GM23338 (cell line): ENCODE measurements around the gene CHPF. TPM values are rescaled to one million over a fixed set of nuclear protein-coding genes. Genes with fewer than 3 reads are reported as not detected.

Source experiments
- ATAC-seq: fragments of 200-7000 bp; cut with Tn5 transposase; 3 replicates; pipeline ENCODE4 v1.9.1; 2020
- DNase-seq: peaks from one replicate; pipeline ENCODE4 v3.0.0-alpha.2; 2015; ENCODE audit warnings: low spot score
- H2AFZ ChIP-seq: fragments of 200-600 bp; sonication (generic); 2 replicates; pipeline ENCODE4 v1.8.0; 2016; ENCODE audit warnings: antibody characterized with exemption, mild to moderate bottlenecking, moderate library complexity
- H3F3A ChIP-seq: fragments of 200-600 bp; sonication (generic); replicated peaks from 2 replicates; pipeline ENCODE4 v1.8.0; 2017; ENCODE audit warnings: antibody characterized with exemption, mixed run types, low read depth
- H3K27ac ChIP-seq: fragments of 200-600 bp; sonication (generic); 2 replicates; pipeline ENCODE4 v1.6.1; 2016; ENCODE audit warnings: low read depth
- H3K27me3 ChIP-seq: fragments of 200-600 bp; sonication (generic); 2 replicates; pipeline ENCODE4 v1.8.0; 2016; ENCODE audit warnings: mild to moderate bottlenecking, mixed run types, moderate library complexity; ENCODE audit not compliant: insufficient read depth
- H3K36me3 ChIP-seq: fragments of 200-600 bp; sonication (generic); 2 replicates; pipeline ENCODE4 v1.8.0; 2016; ENCODE audit warnings: mild to moderate bottlenecking; ENCODE audit not compliant: insufficient read depth
- H3K4me1 ChIP-seq: fragments of 200-600 bp; sonication (generic); 2 replicates; pipeline ENCODE4 v1.8.0; 2016; ENCODE audit warnings: mild to moderate bottlenecking, moderate library complexity; ENCODE audit not compliant: insufficient read depth
- H3K4me2 ChIP-seq: fragments of 200-600 bp; sonication (generic); 2 replicates; pipeline ENCODE4 v1.7.1; 2017; ENCODE audit warnings: mixed run types
- H3K4me3 ChIP-seq: fragments of 200-600 bp; sonication (generic); 2 replicates; pipeline ENCODE4 v1.6.1; 2016; ENCODE audit warnings: mixed run types
- H3K79me2 ChIP-seq: fragments of 200-600 bp; sonication (generic); replicated peaks from 2 replicates; pipeline ENCODE4 v1.8.0; 2017; ENCODE audit warnings: mild to moderate bottlenecking; ENCODE audit not compliant: insufficient read depth
- H3K9me2 ChIP-seq: fragments of 200-600 bp; sonication (generic); 2 replicates; pipeline ENCODE4 v1.8.0; 2017; ENCODE audit not compliant: insufficient read depth
- H4K20me1 ChIP-seq: fragments of 200-600 bp; sonication (generic); replicated peaks from 2 replicates; pipeline ENCODE4 v1.8.0; 2017; ENCODE audit warnings: mild to moderate bottlenecking; ENCODE audit not compliant: insufficient read depth
- H3K27ac Mint-ChIP-seq: 2 replicates; pipeline ENCODE4 v1.8.0; 2020; ENCODE audit warnings: inconsistent platforms, mild to moderate bottlenecking, moderate library complexity, mixed read lengths
- H3K27me3 Mint-ChIP-seq: 3 replicates; pipeline ENCODE4 v1.8.0; 2022; ENCODE audit warnings: low read depth, mild to moderate bottlenecking, moderate library complexity, mixed read lengths, inconsistent platforms; ENCODE audit not compliant: insufficient read depth, poor library complexity
- H3K36me3 Mint-ChIP-seq: 3 replicates; pipeline ENCODE4 v1.8.0; 2021; ENCODE audit warnings: low read depth, mild to moderate bottlenecking, inconsistent platforms, moderate library complexity, mixed read lengths
- H3K4me1 Mint-ChIP-seq: 3 replicates; pipeline ENCODE4 v1.8.0; 2020; ENCODE audit warnings: mild to moderate bottlenecking, inconsistent platforms, mixed read lengths
- H3K4me3 Mint-ChIP-seq: 3 replicates; pipeline ENCODE4 v1.8.0; 2021; ENCODE audit warnings: moderate library complexity, mild to moderate bottlenecking, inconsistent platforms, mixed read lengths
- H3K9me3 Mint-ChIP-seq: 3 replicates; pipeline ENCODE4 v1.8.0; 2020; ENCODE audit warnings: moderate library complexity, mild to moderate bottlenecking, inconsistent platforms, mixed read lengths
- CREB1 ChIP-seq: fragments of 250-450 bp; sonication (Bioruptor Pico); IDR thresholded peaks from 2 replicates; pipeline ENCODE4 v1.5.0; 2020; ENCODE audit warnings: low read depth, mild to moderate bottlenecking, moderate library complexity
- EZH2 ChIP-seq: fragments of 200-600 bp; sonication (generic); IDR thresholded peaks from one replicate; pipeline ENCODE4 v1.8.0; 2017; ENCODE audit warnings: antibody characterized with exemption, mild to moderate bottlenecking, low read depth; ENCODE audit not compliant: unreplicated experiment
- EZH2phosphoT487 ChIP-seq: fragments of 200-600 bp; sonication (generic); IDR thresholded peaks from one replicate; pipeline ENCODE4 v1.8.1; 2018; ENCODE audit warnings: antibody characterized with exemption; ENCODE audit not compliant: unreplicated experiment
- POLR2AphosphoS5 ChIP-seq: IDR thresholded peaks from 2 replicates; pipeline ENCODE4 v1.6.1; 2016; ENCODE audit warnings: antibody characterized with exemption, low read depth
- REST ChIP-seq: IDR thresholded peaks from one replicate; pipeline ENCODE4 v1.6.1; 2018; ENCODE audit warnings: antibody characterized with exemption; ENCODE audit not compliant: unreplicated experiment
- STAT1 ChIP-seq: IDR thresholded peaks from one replicate; pipeline ENCODE4 v1.6.1; 2016; ENCODE audit warnings: antibody characterized with exemption; ENCODE audit not compliant: unreplicated experiment
- ZNF114 ChIP-seq: fragments of 250-450 bp; sonication (Bioruptor Pico); IDR thresholded peaks from 2 replicates; pipeline ENCODE4 v1.5.0; 2020; ENCODE audit warnings: mild to moderate bottlenecking, moderate library complexity
- ZNF331 ChIP-seq: fragments of 250-450 bp; sonication (Bioruptor Pico); IDR thresholded peaks from 2 replicates; pipeline ENCODE4 v1.5.0; 2020; ENCODE audit warnings: low read depth, mild to moderate bottlenecking, moderate library complexity
- ZNF462 ChIP-seq: fragments of 250-450 bp; sonication (Bioruptor Pico); IDR thresholded peaks from 2 replicates; pipeline ENCODE4 v1.5.0; 2020; ENCODE audit warnings: mild to moderate bottlenecking, moderate library complexity
- polyA plus RNA-seq: library from polyadenylated mRNA; unstranded; fragments of >200 nt; fragmentation: Nextera tagmentation; extraction: Ambion mirVana; gene quantifications from 2 replicates; pipeline ENCODE4 v1.2.1, GENCODE V29; 2016
- total RNA-seq: library from RNA; depleted of rRNA; stranded (reverse); fragments of >200 nt; shearing (Covaris generic); gene quantifications from 2 replicates; pipeline ENCODE4 v1.2.3, GENCODE V29; 2014

Gene CHPF
- total and polyA plus RNA-seq, 2 experiments from 2014 or later: 36.5 to 252 TPM

- Histone ChIP-seq H3K4me1 (peaks cover 58% of the 10 kb centered on the region), H3K36me3 (no peaks in the 10 kb centered on the region), H3K4me2 (peak overlapping the region; percentile 92), H3K27me3 (peaks cover 15% of the 10 kb centered on the region), H3F3A (peaks cover 17% of the 10 kb centered on the region), H3K4me3 (peak overlapping the region; percentile 44), H4K20me1 (no peaks in the 10 kb centered on the region), H3K9me2 (no peaks in the 10 kb centered on the region), H3K79me2 (no peaks in the 10 kb centered on the region), H2AFZ (no peak overlapping the region), H3K27ac (peak overlapping the region; percentile 96)
- Mint-ChIP-seq H3K4me3 (peak overlapping the region; percentile 31), H3K4me1 (peaks cover 76% of the 10 kb centered on the region), H3K36me3 (peaks cover 10% of the 10 kb centered on the region), H3K9me3 (no peaks in the 10 kb centered on the region), H3K27ac (peak overlapping the region; percentile 94), H3K27me3 (peaks cover 36% of the 10 kb centered on the region)
- ATAC-seq: peak; percentile 22
- no peak for TF ChIP-seq EZH2phosphoT487
- peak; percentile 47; the same call in 1 of the 2 replicates for TF ChIP-seq CREB1 (CRISPR knock-in tag)
- TF ChIP-seq POLR2AphosphoS5: 0 out of 2 replicates have a peak, but pooled peaks have one; percentile 40
- DNase-seq: peak; percentile 73
Measured at GRCh38 chr2:219506802-219507526, 36.6 kb downstream of the CHPF start.

DNA sequence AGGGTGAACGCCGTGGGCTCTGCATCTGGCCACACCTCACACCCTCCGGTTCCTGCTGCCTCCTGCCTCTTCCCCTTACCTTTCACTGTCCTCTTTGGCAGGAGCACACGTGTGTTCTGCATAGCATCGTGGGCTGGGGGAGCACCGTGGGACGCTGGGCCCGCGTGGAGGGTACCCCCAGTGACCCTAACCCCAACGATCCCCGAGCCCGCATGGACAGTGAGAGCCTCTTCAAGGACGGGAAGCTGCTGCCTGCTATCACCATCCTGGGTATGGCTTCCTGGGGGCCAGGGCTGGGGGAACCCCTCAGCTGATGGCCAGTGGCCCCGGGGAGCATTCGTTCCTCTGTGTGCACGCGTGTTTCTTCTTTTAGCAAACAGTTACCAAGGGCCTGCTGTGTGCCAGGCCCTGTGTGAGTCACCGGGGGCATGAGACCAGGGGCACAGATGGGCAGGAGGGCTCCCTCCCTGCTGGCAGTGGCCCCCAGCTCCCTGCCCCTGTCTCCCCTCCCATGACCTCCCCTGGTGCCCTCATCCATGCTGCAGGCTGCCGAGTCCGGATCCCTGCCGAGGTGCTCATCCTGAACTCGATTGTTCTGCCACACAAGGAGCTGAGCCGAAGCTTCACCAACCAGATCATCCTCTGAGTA lies 37.3 kb downstream of the CHPF start:
- Histone ChIP-seq H3K9me2 (no peaks in the 10 kb centered on the region), H3K4me1 (peaks cover 59% of the 10 kb centered on the region), H2AFZ (no peak overlapping the region), H4K20me1 (no peaks in the 10 kb centered on the region), H3K36me3 (no peaks in the 10 kb centered on the region), H3K79me2 (no peaks in the 10 kb centered on the region), H3K4me2 (peak overlapping the region; percentile 92), H3K4me3 (peak overlapping the region; percentile 44), H3K27ac (peak overlapping the region; percentile 96), H3K27me3 (peaks cover 9% of the 10 kb centered on the region), H3F3A (peaks cover 17% of the 10 kb centered on the region)
- no peaks in the 10 kb centered on the region for H3K9me3 Mint-ChIP-seq
- peak overlapping the region; percentile 18 for H3K4me3 Mint-ChIP-seq
- peak overlapping the region; percentile 94 for H3K27ac Mint-ChIP-seq
- H3K4me1 Mint-ChIP-seq: peaks cover 78% of the 10 kb centered on the region
- DNase-seq (no peak), ATAC-seq (no peak)
- H3K36me3 Mint-ChIP-seq: peaks cover 10% of the 10 kb centered on the region
- peaks cover 34% of the 10 kb centered on the region for H3K27me3 Mint-ChIP-seq
- TF ChIP-seq EZH2phosphoT487 (no peak), STAT1 (no peak), POLR2AphosphoS5 (no peak), ZNF462 (no peak), EZH2 (no peak), CREB1 (CRISPR knock-in tag) (no peak), ZNF114 (CRISPR knock-in tag) (no peak), REST (no peak), ZNF331 (no peak)
